ENCODE results near the gene PRKAG2.

Gene PRKAG2

DNA sequence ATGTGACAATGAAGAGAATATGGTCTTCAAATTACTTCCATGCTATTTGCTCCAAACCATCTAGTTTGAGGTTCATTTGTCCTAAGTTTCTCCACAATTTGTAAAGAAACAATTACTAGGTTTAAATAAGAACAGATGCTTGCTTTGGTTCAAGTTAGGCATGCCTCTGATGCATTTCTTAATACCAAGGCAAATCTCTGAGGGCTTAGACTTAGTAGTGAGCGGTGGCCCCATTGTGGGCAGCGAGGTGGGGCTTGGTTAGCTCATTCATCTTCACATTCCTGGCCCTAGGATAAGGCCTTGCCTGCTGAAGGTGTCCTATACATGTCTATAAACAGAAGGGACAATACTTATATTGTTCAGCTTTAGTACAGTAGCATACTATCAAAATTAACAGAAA is 304.8 kb downstream of the PRKAG2 start:
- TF ChIP-seq, protein P1, sequence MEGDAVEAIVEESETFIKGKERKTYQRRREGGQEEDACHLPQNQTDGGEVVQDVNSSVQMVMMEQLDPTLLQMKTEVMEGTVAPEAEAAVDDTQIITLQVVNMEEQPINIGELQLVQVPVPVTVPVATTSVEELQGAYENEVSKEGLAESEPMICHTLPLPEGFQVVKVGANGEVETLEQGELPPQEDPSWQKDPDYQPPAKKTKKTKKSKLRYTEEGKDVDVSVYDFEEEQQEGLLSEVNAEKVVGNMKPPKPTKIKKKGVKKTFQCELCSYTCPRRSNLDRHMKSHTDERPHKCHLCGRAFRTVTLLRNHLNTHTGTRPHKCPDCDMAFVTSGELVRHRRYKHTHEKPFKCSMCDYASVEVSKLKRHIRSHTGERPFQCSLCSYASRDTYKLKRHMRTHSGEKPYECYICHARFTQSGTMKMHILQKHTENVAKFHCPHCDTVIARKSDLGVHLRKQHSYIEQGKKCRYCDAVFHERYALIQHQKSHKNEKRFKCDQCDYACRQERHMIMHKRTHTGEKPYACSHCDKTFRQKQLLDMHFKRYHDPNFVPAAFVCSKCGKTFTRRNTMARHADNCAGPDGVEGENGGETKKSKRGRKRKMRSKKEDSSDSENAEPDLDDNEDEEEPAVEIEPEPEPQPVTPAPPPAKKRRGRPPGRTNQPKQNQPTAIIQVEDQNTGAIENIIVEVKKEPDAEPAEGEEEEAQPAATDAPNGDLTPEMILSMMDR (conservative IDR thresholded peaks at IDR 0.05; ENCODE audit: low read depth, low read length) = no peak
- H2AFZ ChIP-seq (ENCODE audit: low read depth) = no peak overlapping the region

GRCh38 chr7:151571471-151571870 is 305.4 kb downstream of the PRKAG2 start:
- Histone ChIP-seq H2AFZ (ENCODE audit: low read depth) (no peak overlapping the region), H3K4me2 (no peak overlapping the region), H3K27me3 (ENCODE audit: insufficient read depth, low read depth) (no peaks in the 10 kb centered on the region), H3K27ac (no peak overlapping the region), H3K4me1 (ENCODE audit: low read depth, poor library complexity, severe bottlenecking) (no peaks in the 10 kb centered on the region), H3K9ac (no peak overlapping the region), H3K79me2 (ENCODE audit: insufficient read depth, low read depth) (no peaks in the 10 kb centered on the region), H3K36me3 (ENCODE audit: insufficient read depth) (no peaks in the 10 kb centered on the region), H3K4me3 (IDR thresholded peaks at IDR 0.05; ENCODE audit: insufficient read depth, low read depth, low read length) (no peak overlapping the region), H4K20me1 (ENCODE audit: insufficient read depth) (no peaks in the 10 kb centered on the region)
- TF ChIP-seq, protein P1 (conservative IDR thresholded peaks at IDR 0.05; ENCODE audit: low read depth, low read length) = no peak

More for the DNA sequence above, 304.8 kb downstream of the PRKAG2 start:
- H3K9ac ChIP-seq = no peak overlapping the region
- no peaks in the 10 kb centered on the region for H3K4me1 ChIP-seq (ENCODE audit: low read depth, poor library complexity, severe bottlenecking)
- no peak overlapping the region for H3K4me3 ChIP-seq (IDR thresholded peaks at IDR 0.05; ENCODE audit: insufficient read depth, low read depth, low read length)
- no peaks in the 10 kb centered on the region for H3K79me2 ChIP-seq (ENCODE audit: insufficient read depth, low read depth)
- H3K27ac ChIP-seq = no peak overlapping the region
- no peak overlapping the region for H3K4me2 ChIP-seq
- H3K27me3 ChIP-seq (ENCODE audit: insufficient read depth, low read depth) = no peaks in the 10 kb centered on the region
- no peaks in the 10 kb centered on the region for H4K20me1 ChIP-seq (ENCODE audit: insufficient read depth)
- H3K36me3 ChIP-seq (ENCODE audit: insufficient read depth) = no peaks in the 10 kb centered on the region

GRCh38 chr7:151570366-151570915 is 306.5 kb downstream of the PRKAG2 start:
- Histone ChIP-seq H3K4me2 (no peak overlapping the region), H3K9ac (no peak overlapping the region), H3K79me2 (ENCODE audit: insufficient read depth, low read depth) (no peaks in the 10 kb centered on the region), H4K20me1 (ENCODE audit: insufficient read depth) (no peaks in the 10 kb centered on the region), H3K4me3 (IDR thresholded peaks at IDR 0.05; ENCODE audit: insufficient read depth, low read depth, low read length) (no peak overlapping the region), H3K27me3 (ENCODE audit: insufficient read depth, low read depth) (no peaks in the 10 kb centered on the region), H3K36me3 (ENCODE audit: insufficient read depth) (no peaks in the 10 kb centered on the region), H3K27ac (no peak overlapping the region), H2AFZ (ENCODE audit: low read depth) (no peak overlapping the region), H3K4me1 (ENCODE audit: low read depth, poor library complexity, severe bottlenecking) (no peaks in the 10 kb centered on the region)
- TF ChIP-seq, protein P1 (conservative IDR thresholded peaks at IDR 0.05; ENCODE audit: low read depth, low read length) = peak; percentile 49; the same call in 1 of the 2 replicates

GRCh38 chr7:151568956-151569940 is 307.7 kb downstream of the PRKAG2 start:
- no peak overlapping the region for H2AFZ ChIP-seq (ENCODE audit: low read depth)
- TF ChIP-seq, protein P1 (conservative IDR thresholded peaks at IDR 0.05; ENCODE audit: low read depth, low read length) = no peak
- no peaks in the 10 kb centered on the region for H3K4me1 ChIP-seq (ENCODE audit: low read depth, poor library complexity, severe bottlenecking)
- no peaks in the 10 kb centered on the region for H3K36me3 ChIP-seq (ENCODE audit: insufficient read depth)
- H3K27me3 ChIP-seq (ENCODE audit: insufficient read depth, low read depth) = no peaks in the 10 kb centered on the region
- H3K4me3 ChIP-seq (IDR thresholded peaks at IDR 0.05; ENCODE audit: insufficient read depth, low read depth, low read length) = no peak overlapping the region
- H4K20me1 ChIP-seq (ENCODE audit: insufficient read depth) = no peaks in the 10 kb centered on the region
- no peak overlapping the region for H3K27ac ChIP-seq
- H3K4me2 ChIP-seq = no peak overlapping the region
- no peak overlapping the region for H3K9ac ChIP-seq
- no peaks in the 10 kb centered on the region for H3K79me2 ChIP-seq (ENCODE audit: insufficient read depth, low read depth)
